GM23338 (cell line): Measurements from ENCODE around the gene REV3L. TPM values are rescaled to one million over a fixed set of nuclear protein-coding genes. Genes with fewer than 3 reads are reported as not detected.

Source experiments
- ATAC-seq: fragments of 200-7000 bp; cut with Tn5 transposase; 3 replicates; pipeline ENCODE4 v1.9.1; 2020
- DNase-seq: peaks from one replicate; pipeline ENCODE4 v3.0.0-alpha.2; 2015; ENCODE audit warnings: low spot score
- H2AFZ ChIP-seq: fragments of 200-600 bp; sonication (generic); 2 replicates; pipeline ENCODE4 v1.8.0; 2016; ENCODE audit warnings: antibody characterized with exemption, mild to moderate bottlenecking, moderate library complexity
- H3F3A ChIP-seq: fragments of 200-600 bp; sonication (generic); replicated peaks from 2 replicates; pipeline ENCODE4 v1.8.0; 2017; ENCODE audit warnings: antibody characterized with exemption, mixed run types, low read depth
- H3K27ac ChIP-seq: fragments of 200-600 bp; sonication (generic); 2 replicates; pipeline ENCODE4 v1.6.1; 2016; ENCODE audit warnings: low read depth
- H3K27me3 ChIP-seq: fragments of 200-600 bp; sonication (generic); 2 replicates; pipeline ENCODE4 v1.8.0; 2016; ENCODE audit warnings: mild to moderate bottlenecking, mixed run types, moderate library complexity; ENCODE audit not compliant: insufficient read depth
- H3K36me3 ChIP-seq: fragments of 200-600 bp; sonication (generic); 2 replicates; pipeline ENCODE4 v1.8.0; 2016; ENCODE audit warnings: mild to moderate bottlenecking; ENCODE audit not compliant: insufficient read depth
- H3K4me1 ChIP-seq: fragments of 200-600 bp; sonication (generic); 2 replicates; pipeline ENCODE4 v1.8.0; 2016; ENCODE audit warnings: mild to moderate bottlenecking, moderate library complexity; ENCODE audit not compliant: insufficient read depth
- H3K4me2 ChIP-seq: fragments of 200-600 bp; sonication (generic); 2 replicates; pipeline ENCODE4 v1.7.1; 2017; ENCODE audit warnings: mixed run types
- H3K4me3 ChIP-seq: fragments of 200-600 bp; sonication (generic); 2 replicates; pipeline ENCODE4 v1.6.1; 2016; ENCODE audit warnings: mixed run types
- H3K79me2 ChIP-seq: fragments of 200-600 bp; sonication (generic); replicated peaks from 2 replicates; pipeline ENCODE4 v1.8.0; 2017; ENCODE audit warnings: mild to moderate bottlenecking; ENCODE audit not compliant: insufficient read depth
- H3K9me2 ChIP-seq: fragments of 200-600 bp; sonication (generic); 2 replicates; pipeline ENCODE4 v1.8.0; 2017; ENCODE audit not compliant: insufficient read depth
- H4K20me1 ChIP-seq: fragments of 200-600 bp; sonication (generic); replicated peaks from 2 replicates; pipeline ENCODE4 v1.8.0; 2017; ENCODE audit warnings: mild to moderate bottlenecking; ENCODE audit not compliant: insufficient read depth
- H3K27ac Mint-ChIP-seq: 2 replicates; pipeline ENCODE4 v1.8.0; 2020; ENCODE audit warnings: inconsistent platforms, mild to moderate bottlenecking, moderate library complexity, mixed read lengths
- H3K27me3 Mint-ChIP-seq: 3 replicates; pipeline ENCODE4 v1.8.0; 2022; ENCODE audit warnings: low read depth, mild to moderate bottlenecking, moderate library complexity, mixed read lengths, inconsistent platforms; ENCODE audit not compliant: insufficient read depth, poor library complexity
- H3K36me3 Mint-ChIP-seq: 3 replicates; pipeline ENCODE4 v1.8.0; 2021; ENCODE audit warnings: low read depth, mild to moderate bottlenecking, inconsistent platforms, moderate library complexity, mixed read lengths
- H3K4me1 Mint-ChIP-seq: 3 replicates; pipeline ENCODE4 v1.8.0; 2020; ENCODE audit warnings: mild to moderate bottlenecking, inconsistent platforms, mixed read lengths
- H3K4me3 Mint-ChIP-seq: 3 replicates; pipeline ENCODE4 v1.8.0; 2021; ENCODE audit warnings: moderate library complexity, mild to moderate bottlenecking, inconsistent platforms, mixed read lengths
- H3K9me3 Mint-ChIP-seq: 3 replicates; pipeline ENCODE4 v1.8.0; 2020; ENCODE audit warnings: moderate library complexity, mild to moderate bottlenecking, inconsistent platforms, mixed read lengths
- CREB1 ChIP-seq: fragments of 250-450 bp; sonication (Bioruptor Pico); IDR thresholded peaks from 2 replicates; pipeline ENCODE4 v1.5.0; 2020; ENCODE audit warnings: low read depth, mild to moderate bottlenecking, moderate library complexity
- CTCF ChIP-seq, 2 experiments: fragments of 200-600 bp in 1 of 2; sonication (generic) in 1 of 2; conservative IDR thresholded peaks; 2 replicates each; pipeline versions ENCODE4 v1.5.1 to v1.6.1; 2016 to 2017; ENCODE audit warnings: antibody characterized with exemption in 2 of 2, low read depth in 2 of 2, mild to moderate bottlenecking in 2 of 2, moderate library complexity in 1 of 2
- ETS1 ChIP-seq: IDR thresholded peaks from 2 replicates; pipeline ENCODE4 v1.6.1; 2016; ENCODE audit warnings: antibody characterized with exemption
- EZH2 ChIP-seq: fragments of 200-600 bp; sonication (generic); IDR thresholded peaks from one replicate; pipeline ENCODE4 v1.8.0; 2017; ENCODE audit warnings: antibody characterized with exemption, mild to moderate bottlenecking, low read depth; ENCODE audit not compliant: unreplicated experiment
- EZH2phosphoT487 ChIP-seq: fragments of 200-600 bp; sonication (generic); IDR thresholded peaks from one replicate; pipeline ENCODE4 v1.8.1; 2018; ENCODE audit warnings: antibody characterized with exemption; ENCODE audit not compliant: unreplicated experiment
- JUNB ChIP-seq: IDR thresholded peaks from one replicate; pipeline ENCODE4 v1.6.1; 2016; ENCODE audit warnings: antibody characterized with exemption; ENCODE audit not compliant: unreplicated experiment
- NANOG ChIP-seq: IDR thresholded peaks from 2 replicates; pipeline ENCODE4 v1.6.1; 2016; ENCODE audit warnings: antibody characterized with exemption, borderline replicate concordance
- POLR2AphosphoS5 ChIP-seq: IDR thresholded peaks from 2 replicates; pipeline ENCODE4 v1.6.1; 2016; ENCODE audit warnings: antibody characterized with exemption, low read depth
- REST ChIP-seq: IDR thresholded peaks from one replicate; pipeline ENCODE4 v1.6.1; 2018; ENCODE audit warnings: antibody characterized with exemption; ENCODE audit not compliant: unreplicated experiment
- STAT1 ChIP-seq: IDR thresholded peaks from one replicate; pipeline ENCODE4 v1.6.1; 2016; ENCODE audit warnings: antibody characterized with exemption; ENCODE audit not compliant: unreplicated experiment
- ZNF114 ChIP-seq: fragments of 250-450 bp; sonication (Bioruptor Pico); IDR thresholded peaks from 2 replicates; pipeline ENCODE4 v1.5.0; 2020; ENCODE audit warnings: mild to moderate bottlenecking, moderate library complexity
- ZNF331 ChIP-seq: fragments of 250-450 bp; sonication (Bioruptor Pico); IDR thresholded peaks from 2 replicates; pipeline ENCODE4 v1.5.0; 2020; ENCODE audit warnings: low read depth, mild to moderate bottlenecking, moderate library complexity
- ZNF462 ChIP-seq: fragments of 250-450 bp; sonication (Bioruptor Pico); IDR thresholded peaks from 2 replicates; pipeline ENCODE4 v1.5.0; 2020; ENCODE audit warnings: mild to moderate bottlenecking, moderate library complexity
- polyA plus RNA-seq: library from polyadenylated mRNA; unstranded; fragments of >200 nt; fragmentation: Nextera tagmentation; extraction: Ambion mirVana; gene quantifications from 2 replicates; pipeline ENCODE4 v1.2.1, GENCODE V29; 2016
- total RNA-seq: library from RNA; depleted of rRNA; stranded (reverse); fragments of >200 nt; shearing (Covaris generic); gene quantifications from 2 replicates; pipeline ENCODE4 v1.2.3, GENCODE V29; 2014

The REV3L gene
- total and polyA plus RNA-seq, 2 experiments from 2014 or later, result 8.3 to 13.1 TPM

GRCh38 chr6:111450087-111450486 is 32.9 kb downstream of the REV3L start (continued):
- TF ChIP-seq ZNF331 (CRISPR knock-in tag), result no peak

- peaks cover 13% of the 10 kb centered on the region for H4K20me1 ChIP-seq
Measured at GRCh38 chr6:111449129-111449528, 33.9 kb downstream of the REV3L start.

More at GRCh38 chr6:111449129-111449528, 33.9 kb downstream of the REV3L start:
- Histone ChIP-seq H3K4me1 (no peaks in the 10 kb centered on the region), H3K27ac (no peak overlapping the region), H3K79me2 (peaks cover 3% of the 10 kb centered on the region), H3F3A (no peaks in the 10 kb centered on the region), H3K9me2 (no peaks in the 10 kb centered on the region), H3K4me3 (no peak overlapping the region), H2AFZ (no peak overlapping the region), H3K36me3 (no peaks in the 10 kb centered on the region), H3K27me3 (no peaks in the 10 kb centered on the region), H3K4me2 (no peak overlapping the region)
- H3K27me3 Mint-ChIP-seq, result peaks cover 4% of the 10 kb centered on the region
- DNase-seq, result no peak
- no peak for ATAC-seq
- H3K4me3 Mint-ChIP-seq, result no peak overlapping the region
- TF ChIP-seq CREB1 (CRISPR knock-in tag) (no peak), STAT1 (no peak), ZNF114 (CRISPR knock-in tag) (no peak), POLR2AphosphoS5 (no peak), CTCF (conservative IDR thresholded peaks at IDR 0.05; ENCODE audit: low read depth in 2 of 2) (no peak), JUNB (no peak), ETS1 (no peak), ZNF331 (CRISPR knock-in tag) (no peak), NANOG (no peak), EZH2phosphoT487 (no peak), REST (no peak), ZNF462 (no peak), EZH2 (no peak)
- no peaks in the 10 kb centered on the region for H3K9me3 Mint-ChIP-seq
- no peaks in the 10 kb centered on the region; the same call in 2 of the 3 replicates for H3K4me1 Mint-ChIP-seq
- H3K36me3 Mint-ChIP-seq, result no peaks in the 10 kb centered on the region
- no peak overlapping the region for H3K27ac Mint-ChIP-seq
